Anterior cingulate cortex (tissue), 58 donors: ENCODE data around the gene MED20.

Source experiments
- DNase-seq, 58 donors: peaks; one replicate each; lab custom pipeline; 2025; lab: John Stamatoyannopoulos, UW

MED20 gene

GRCh38 chr6:41914869-41915530, 5.9 kb downstream of the MED20 start:
- no peak for DNase-seq

GRCh38 chr6:41914343-41914742, 6.6 kb downstream of the MED20 start:
- no peak for DNase-seq

- DNase-seq = no peak
Observed at GRCh38 chr6:41909727-41910126, 11.2 kb downstream of the MED20 start.

- no peak for DNase-seq
Observed at GRCh38 chr6:41901882-41902519, 18.9 kb downstream of the MED20 start.

GRCh38 chr6:41900861-41901260, 20.1 kb downstream of the MED20 start:
- DNase-seq = no peak

- DNase-seq = no peak
Observed at GRCh38 chr6:41896281-41896680, 24.7 kb downstream of the MED20 start.

GRCh38 chr6:41895300-41896233, 25.4 kb downstream of the MED20 start, which contains the start of gene USP49:
Gene USP49, minus strand, starts transcription at chr6:41895375. Its CDS starts 88,392 bp downstream, at chr6:41806983.
- peak; percentile 26 to 92 (median 84) for DNase-seq

- DNase-seq = peak in 16 of 58 donors; percentile 2 to 80 (median 28)
Observed at GRCh38 chr6:41894366-41895299, 26.3 kb downstream of the MED20 start.

- DNase-seq = no peak
Observed at GRCh38 chr6:41892921-41893564, 27.9 kb downstream of the MED20 start.

- no peak for DNase-seq
Observed at GRCh38 chr6:41887331-41887751, 33.6 kb downstream of the MED20 start.

GRCh38 chr6:41885930-41886329, 35.0 kb downstream of the MED20 start:
- DNase-seq = no peak

- no peak for DNase-seq
Observed at GRCh38 chr6:41884957-41885356, 36.0 kb downstream of the MED20 start.

- DNase-seq = no peak
Observed at GRCh38 chr6:41881506-41881905, 39.4 kb downstream of the MED20 start.

GRCh38 chr6:41878961-41879405, 42.0 kb downstream of the MED20 start:
- no peak for DNase-seq

- DNase-seq = no peak
Observed at GRCh38 chr6:41878246-41878645, 42.7 kb downstream of the MED20 start.

- DNase-seq = no peak
Observed at GRCh38 chr6:41877051-41877680, 43.8 kb downstream of the MED20 start.

GRCh38 chr6:41874741-41875140, 46.2 kb downstream of the MED20 start:
- no peak for DNase-seq

GRCh38 chr6:41872147-41872546, 48.8 kb downstream of the MED20 start:
- DNase-seq = no peak

- no peak for DNase-seq
Observed at GRCh38 chr6:41871691-41872090, 49.2 kb downstream of the MED20 start.
